ENCODE data around the gene MLEC.

GRCh38 chr12:120734210-120734609 is 47.3 kb downstream of the MLEC start:
- TF ChIP-seq CTCF (IDR thresholded peaks at IDR 0.05; ENCODE audit: insufficient read depth, low read length) = no peak
- no peak for TF ChIP-seq POLR2AphosphoS5 (IDR thresholded peaks at IDR 0.05; ENCODE audit: low read depth)
